ENCODE data around the gene FOXP4.

The FOXP4 gene

GRCh38 chr6:41644297-41644879 is 98.2 kb downstream of the FOXP4 start:
- DNase-seq (ENCODE audit: low spot score): no peak

- no peak for DNase-seq (ENCODE audit: low spot score)
These were observed 98.9 kb downstream of the FOXP4 start for GRCh38 chr6:41645007-41645618.

GRCh38 chr6:41646026-41646795 is 100.0 kb downstream of the FOXP4 start:
- no peak for DNase-seq (ENCODE audit: low spot score)

- DNase-seq (ENCODE audit: low spot score): no peak
These were observed 100.9 kb downstream of the FOXP4 start for GRCh38 chr6:41647061-41647511.

- DNase-seq (ENCODE audit: low spot score): no peak
These were observed 101.9 kb downstream of the FOXP4 start for GRCh38 chr6:41648070-41648585.

- DNase-seq (ENCODE audit: low spot score): no peak
These were observed 102.7 kb downstream of the FOXP4 start for GRCh38 chr6:41648921-41649320.

GRCh38 chr6:41649596-41649995 is 103.4 kb downstream of the FOXP4 start:
- DNase-seq (ENCODE audit: low spot score): no peak

GRCh38 chr6:41650120-41650519 is 103.9 kb downstream of the FOXP4 start:
- no peak for DNase-seq (ENCODE audit: low spot score)

- no peak for DNase-seq (ENCODE audit: low spot score)
These were observed 105.2 kb downstream of the FOXP4 start for GRCh38 chr6:41651246-41651961.

Measured in germinal center (tissue), 1 donor.